GM12878 (cell line): ENCODE measurements around the gene LRRC53. TPM values are rescaled to one million over a fixed set of nuclear protein-coding genes. Genes with fewer than 3 reads are reported as not detected.

Experiments used
- ATAC-seq: fragments of 200-7000 bp; cut with Tn5 transposase; 3 replicates; pipeline ENCODE4 v1.9.1; 2020; ENCODE audit warnings: mild to moderate bottlenecking, moderate library complexity
- BruUV-seq: library from RNA; stranded (reverse); fragments of 400-500 nt; replicated peaks from 2 replicates; lab custom pipeline; 2021; lab: Mats Ljungman, UMichigan
- CTCF ChIA-PET: fragments of 300-600 bp; sonication (Branson Sonifier 250); formaldehyde crosslinking; extraction: SDS; loops from one replicate; lab custom pipeline; 2021; ENCODE audit warnings: inconsistent platforms; lab: Yijun Ruan, JAX
- POLR2A ChIA-PET: fragments of 350-600 bp; formaldehyde crosslinking; extraction: SDS; loops from one replicate; lab custom pipeline; 2021; ENCODE audit warnings: inconsistent platforms; lab: Charles Lee
- RAD21 ChIA-PET: fragments of 300-600 bp; sonication (Branson Sonifier 250); formaldehyde crosslinking; loops from one replicate; lab custom pipeline; 2023; ENCODE audit warnings: antibody characterized with exemption; ENCODE audit not compliant: unreplicated experiment; lab: Charles Lee
- SMC1A ChIA-PET: fragments of 300-600 bp; sonication (Branson Sonifier 250); formaldehyde crosslinking; loops from one replicate; lab custom pipeline; 2023; ENCODE audit not compliant: unreplicated experiment, uncharacterized antibody; lab: Charles Lee
- DNase-seq: peaks from one replicate; pipeline ENCODE4 v3.0.0-alpha.2; 2011; ENCODE audit warnings: low read depth, low spot score
- FAIRE-seq: peaks from 3 replicates; lab custom pipeline; 2011; peaks lifted over from hg19 to GRCh38; lab: Jason Lieb, UNC
- H2AFZ ChIP-seq: 2 replicates; pipeline ENCODE4 v1.6.0; 2011; ENCODE audit warnings: low read depth, low read length, control low read depth; ENCODE audit not compliant: control insufficient read depth
- H3K27ac ChIP-seq: 2 replicates; pipeline ENCODE4 v1.5.1; 2011; ENCODE audit warnings: control low read depth; ENCODE audit not compliant: control insufficient read depth, insufficient read depth
- H3K27me3 ChIP-seq, 2 experiments: replicated peaks in 1 of 2; 2 replicates each; pipeline versions ENCODE4 v1.6.0 to v1.6.1; 2011; ENCODE audit warnings: low read length in 1 of 2; ENCODE audit not compliant: control insufficient read depth in 2 of 2, insufficient read depth in 2 of 2
- H3K36me3 ChIP-seq, 2 experiments: 2 replicates each; pipeline ENCODE4 v1.5.1; 2011; ENCODE audit warnings: low read length in 1 of 2; ENCODE audit not compliant: control insufficient read depth in 2 of 2, insufficient read depth in 2 of 2
- H3K4me1 ChIP-seq: 2 replicates; pipeline ENCODE4 v1.6.1; 2011; ENCODE audit warnings: mild to moderate bottlenecking, low read length, moderate library complexity, mixed read lengths; ENCODE audit not compliant: control insufficient read depth, insufficient read depth
- H3K4me2 ChIP-seq: 2 replicates; pipeline ENCODE4 v1.6.0; 2011; ENCODE audit warnings: control low read depth; ENCODE audit not compliant: control insufficient read depth, insufficient read depth
- H3K4me3 ChIP-seq: fragments of 200-600 bp; sonication (generic); 2 replicates; pipeline ENCODE4 v1.5.1; 2016
- H3K79me2 ChIP-seq: 2 replicates; pipeline ENCODE4 v1.6.0; 2011; ENCODE audit warnings: low read length; ENCODE audit not compliant: control insufficient read depth, insufficient read depth
- H3K9ac ChIP-seq: 2 replicates; pipeline ENCODE4 v1.8.0; 2011; ENCODE audit warnings: low read length, control low read depth, mixed read lengths; ENCODE audit not compliant: control insufficient read depth, insufficient read depth
- H3K9me3 ChIP-seq: replicated peaks from 3 replicates; pipeline ENCODE4 v1.5.1; 2011; ENCODE audit warnings: mild to moderate bottlenecking, low read length; ENCODE audit not compliant: control insufficient read depth, insufficient read depth
- H4K20me1 ChIP-seq: 2 replicates; pipeline ENCODE4 v1.6.0; 2011; ENCODE audit not compliant: control insufficient read depth, insufficient read depth
- ATF2 ChIP-seq: IDR thresholded peaks from 2 replicates; pipeline ENCODE4 v1.6.1; 2012; ENCODE audit warnings: low read length, inconsistent platforms
- ATF3 ChIP-seq: IDR thresholded peaks from 2 replicates; pipeline ENCODE4 v1.6.1; 2011; ENCODE audit warnings: low read depth, mild to moderate bottlenecking, low read length, moderate library complexity, borderline replicate concordance; ENCODE audit errors: extremely low read depth
- HDAC2 ChIP-seq: fragments of 200-600 bp; sonication (generic); IDR thresholded peaks from 2 replicates; pipeline ENCODE4 v1.6.1; 2017
- MTA3 ChIP-seq: IDR thresholded peaks from 2 replicates; pipeline ENCODE4 v1.6.1; 2012; ENCODE audit warnings: low read length, inconsistent platforms, borderline replicate concordance
- NFXL1 ChIP-seq: fragments of 450-650 bp; IDR thresholded peaks from 2 replicates; pipeline ENCODE4 v1.6.1; 2017; ENCODE audit warnings: antibody characterized with exemption, mild to moderate bottlenecking, borderline replicate concordance
- NRF1 ChIP-seq: conservative IDR thresholded peaks from 2 replicates; pipeline ENCODE4 v1.6.1; 2011; ENCODE audit warnings: mild to moderate bottlenecking, low read depth, low read length, improper control_type of control experiment
- RUNX3 ChIP-seq: IDR thresholded peaks from 2 replicates; pipeline ENCODE4 v1.6.1; 2012; ENCODE audit warnings: low read length, inconsistent platforms
- TCF12 ChIP-seq: IDR thresholded peaks from 2 replicates; pipeline ENCODE4 v1.6.1; 2011; ENCODE audit warnings: low read depth, mild to moderate bottlenecking, low read length
- ZZZ3 ChIP-seq: IDR thresholded peaks from 2 replicates; pipeline ENCODE4 v1.6.1; 2011; ENCODE audit warnings: low read depth; ENCODE audit not compliant: control insufficient read depth, insufficient read length
- WGBS: methylation state at CpG from one replicate; pipeline ENCODE4 v1.1.6; 2016; ENCODE audit warnings: low lambda C conversion rate; ENCODE audit not compliant: insufficient replicate concordance, insufficient coverage; ENCODE audit errors: missing lambda C conversion rate; 5-methylcytosine and 5-hydroxymethylcytosine counted together
- in situ Hi-C: fragments of 300-500 bp; cut with MboI; formaldehyde crosslinking; loops from 9 replicates; pipeline ENCODE4 v1.14.3; 2018; ENCODE audit warnings: mixed read lengths
- intact Hi-C: fragments of 100-400 bp; cut with micrococcal nuclease; formaldehyde crosslinking; loops from one replicate; pipeline ENCODE4 v1.14.2; 2022; ENCODE audit not compliant: unreplicated experiment
- polyA plus RNA-seq, 11 experiments: library from polyadenylated mRNA; depleted of rRNA in 4 of 11; unstranded in 6 of 11; stranded (reverse) in 5 of 11; fragments of >200 nt; fragmentation: Nextera tagmentation in 4 of 11; fragmentation: Illumina TruSeq in 1 of 11; extraction: Ambion mirVana in 4 of 11; extraction: Trizol in 1 of 11; gene quantifications; 1 replicate in 1 of 11; 2 replicates in 10 of 11; pipeline versions ENCODE4 v1.2.1 to v1.2.3, GENCODE V29; 2011 to 2016; ENCODE audit warnings: inconsistent platforms in 2 of 11, missing spikeins in 2 of 11, low read depth in 1 of 11
- total RNA-seq, 4 experiments: library from RNA; depleted of rRNA in 3 of 4; stranded (reverse); fragments of >200 nt in 3 of 4; fragmentation: Illumina TruSeq in 1 of 4; extraction: Trizol in 1 of 4; gene quantifications; 2 replicates each; pipeline versions ENCODE4 v1.2.1 to v1.2.3, GENCODE V29; 2013 to 2021
- TF ChIP-seq, protein P1 (sequence below): fragments of 450-650 bp; IDR thresholded peaks from 2 replicates; pipeline ENCODE4 v1.6.1; 2017; ENCODE audit warnings: mild to moderate bottlenecking, moderate library complexity
- TF ChIP-seq, protein P2 (sequence below): fragments of 450-650 bp; IDR thresholded peaks from 2 replicates; pipeline ENCODE4 v1.6.1; 2016; ENCODE audit warnings: mild to moderate bottlenecking, moderate library complexity, borderline replicate concordance

Gene LRRC53
- total and polyA plus RNA-seq, 10 of the 15 experiments (the other 5 are each of a cell fraction or from before 2014, with no cell fraction given): not detected

GRCh38 chr1:74467786-74468377 is 44.5 kb downstream of the LRRC53 start:
- no peak for TF ChIP-seq ATF3
- no peak for TF ChIP-seq RUNX3
- no peak for TF ChIP-seq MTA3
- TF ChIP-seq, protein P1, sequence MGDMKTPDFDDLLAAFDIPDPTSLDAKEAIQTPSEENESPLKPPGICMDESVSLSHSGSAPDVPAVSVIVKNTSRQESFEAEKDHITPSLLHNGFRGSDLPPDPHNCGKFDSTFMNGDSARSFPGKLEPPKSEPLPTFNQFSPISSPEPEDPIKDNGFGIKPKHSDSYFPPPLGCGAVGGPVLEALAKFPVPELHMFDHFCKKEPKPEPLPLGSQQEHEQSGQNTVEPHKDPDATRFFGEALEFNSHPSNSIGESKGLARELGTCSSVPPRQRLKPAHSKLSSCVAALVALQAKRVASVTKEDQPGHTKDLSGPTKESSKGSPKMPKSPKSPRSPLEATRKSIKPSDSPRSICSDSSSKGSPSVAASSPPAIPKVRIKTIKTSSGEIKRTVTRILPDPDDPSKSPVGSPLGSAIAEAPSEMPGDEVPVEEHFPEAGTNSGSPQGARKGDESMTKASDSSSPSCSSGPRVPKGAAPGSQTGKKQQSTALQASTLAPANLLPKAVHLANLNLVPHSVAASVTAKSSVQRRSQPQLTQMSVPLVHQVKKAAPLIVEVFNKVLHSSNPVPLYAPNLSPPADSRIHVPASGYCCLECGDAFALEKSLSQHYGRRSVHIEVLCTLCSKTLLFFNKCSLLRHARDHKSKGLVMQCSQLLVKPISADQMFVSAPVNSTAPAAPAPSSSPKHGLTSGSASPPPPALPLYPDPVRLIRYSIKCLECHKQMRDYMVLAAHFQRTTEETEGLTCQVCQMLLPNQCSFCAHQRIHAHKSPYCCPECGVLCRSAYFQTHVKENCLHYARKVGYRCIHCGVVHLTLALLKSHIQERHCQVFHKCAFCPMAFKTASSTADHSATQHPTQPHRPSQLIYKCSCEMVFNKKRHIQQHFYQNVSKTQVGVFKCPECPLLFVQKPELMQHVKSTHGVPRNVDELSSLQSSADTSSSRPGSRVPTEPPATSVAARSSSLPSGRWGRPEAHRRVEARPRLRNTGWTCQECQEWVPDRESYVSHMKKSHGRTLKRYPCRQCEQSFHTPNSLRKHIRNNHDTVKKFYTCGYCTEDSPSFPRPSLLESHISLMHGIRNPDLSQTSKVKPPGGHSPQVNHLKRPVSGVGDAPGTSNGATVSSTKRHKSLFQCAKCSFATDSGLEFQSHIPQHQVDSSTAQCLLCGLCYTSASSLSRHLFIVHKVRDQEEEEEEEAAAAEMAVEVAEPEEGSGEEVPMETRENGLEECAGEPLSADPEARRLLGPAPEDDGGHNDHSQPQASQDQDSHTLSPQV: no peak
- TF ChIP-seq TCF12: no peak
- TF ChIP-seq ATF2: no peak
- TF ChIP-seq, protein P2, sequence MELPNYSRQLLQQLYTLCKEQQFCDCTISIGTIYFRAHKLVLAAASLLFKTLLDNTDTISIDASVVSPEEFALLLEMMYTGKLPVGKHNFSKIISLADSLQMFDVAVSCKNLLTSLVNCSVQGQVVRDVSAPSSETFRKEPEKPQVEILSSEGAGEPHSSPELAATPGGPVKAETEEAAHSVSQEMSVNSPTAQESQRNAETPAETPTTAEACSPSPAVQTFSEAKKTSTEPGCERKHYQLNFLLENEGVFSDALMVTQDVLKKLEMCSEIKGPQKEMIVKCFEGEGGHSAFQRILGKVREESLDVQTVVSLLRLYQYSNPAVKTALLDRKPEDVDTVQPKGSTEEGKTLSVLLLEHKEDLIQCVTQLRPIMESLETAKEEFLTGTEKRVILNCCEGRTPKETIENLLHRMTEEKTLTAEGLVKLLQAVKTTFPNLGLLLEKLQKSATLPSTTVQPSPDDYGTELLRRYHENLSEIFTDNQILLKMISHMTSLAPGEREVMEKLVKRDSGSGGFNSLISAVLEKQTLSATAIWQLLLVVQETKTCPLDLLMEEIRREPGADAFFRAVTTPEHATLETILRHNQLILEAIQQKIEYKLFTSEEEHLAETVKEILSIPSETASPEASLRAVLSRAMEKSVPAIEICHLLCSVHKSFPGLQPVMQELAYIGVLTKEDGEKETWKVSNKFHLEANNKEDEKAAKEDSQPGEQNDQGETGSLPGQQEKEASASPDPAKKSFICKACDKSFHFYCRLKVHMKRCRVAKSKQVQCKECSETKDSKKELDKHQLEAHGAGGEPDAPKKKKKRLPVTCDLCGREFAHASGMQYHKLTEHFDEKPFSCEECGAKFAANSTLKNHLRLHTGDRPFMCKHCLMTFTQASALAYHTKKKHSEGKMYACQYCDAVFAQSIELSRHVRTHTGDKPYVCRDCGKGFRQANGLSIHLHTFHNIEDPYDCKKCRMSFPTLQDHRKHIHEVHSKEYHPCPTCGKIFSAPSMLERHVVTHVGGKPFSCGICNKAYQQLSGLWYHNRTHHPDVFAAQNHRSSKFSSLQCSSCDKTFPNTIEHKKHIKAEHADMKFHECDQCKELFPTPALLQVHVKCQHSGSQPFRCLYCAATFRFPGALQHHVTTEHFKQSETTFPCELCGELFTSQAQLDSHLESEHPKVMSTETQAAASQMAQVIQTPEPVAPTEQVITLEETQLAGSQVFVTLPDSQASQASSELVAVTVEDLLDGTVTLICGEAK: no peak
- no peak for TF ChIP-seq NFXL1
- TF ChIP-seq HDAC2: no peak
- TF ChIP-seq NRF1: no peak
- no peak for TF ChIP-seq ZZZ3
- Histone ChIP-seq H3K4me1 (no peaks in the 10 kb centered on the region), H3K9me3 (no peaks in the 10 kb centered on the region), H3K4me2 (no peak overlapping the region), H3K27me3 (no peaks in the 10 kb centered on the region), H4K20me1 (no peaks in the 10 kb centered on the region), H2AFZ (no peak overlapping the region), H3K36me3 (no peaks in the 10 kb centered on the region), H3K79me2 (no peaks in the 10 kb centered on the region), H3K4me3 (no peak overlapping the region), H3K27ac (no peak overlapping the region), H3K9ac (no peak overlapping the region)
- no peak for DNase-seq
- SMC1A ChIA-PET: interaction anchor here (0.7 to 4.0 kb wide), 8 partner anchors 9 to 222 kb away, joined by 3 to 23 read pairs (median 3); no protein-coding TSS in a partner anchor
- POLR2A ChIA-PET: interaction anchor here (0.7 to 0.9 kb wide), 3 partner anchors 9 to 264 kb away, joined by 3 read pairs; no protein-coding TSS in a partner anchor
- in situ Hi-C loops: loop anchor here (25.0 kb wide), 1 partner anchor 631 kb away; no protein-coding TSS in a partner anchor
- WGBS: 26% methylated on average over 3 of the region's 3 CpGs
- FAIRE-seq: no peak
- intact Hi-C loops: loop anchor here (10.0 kb wide), 1 partner anchor 623 kb away; no protein-coding TSS in a partner anchor
- CTCF ChIA-PET: interaction anchor here (0.7 to 3.4 kb wide), 15 partner anchors 8 to 628 kb away, joined by 3 to 22 read pairs (median 3); partner anchors contain the start of genes CRYZ and TYW3
- BruUV-seq: no TSS peak
- ATAC-seq: no peak
- RAD21 ChIA-PET: interaction anchor here (1.1 to 2.5 kb wide), 5 partner anchors 84 to 628 kb away, joined by 3 to 8 read pairs (median 5); no protein-coding TSS in a partner anchor
